ENCODE data around the gene ACOXL.

- TF ChIP-seq POLR2A (IDR thresholded peaks at IDR 0.05; ENCODE audit: low read length) (no peak), GATA1 (IDR thresholded peaks at IDR 0.05; ENCODE audit: low read depth, low read length) (no peak)
These were observed 138.2 kb downstream of the ACOXL start for GRCh38 chr2:110870545-110870944.

Measured in erythroblast (primary cell).